Adrenal gland (tissue), 12 donors: ENCODE data around the gene CALHM3. TPM values are rescaled to one million over a fixed set of nuclear protein-coding genes. Genes with fewer than 3 reads are reported as not detected.

Experiments
- DNase-seq, 7 donors: peaks; one replicate each; pipeline ENCODE4 v3.0.0-alpha.2; 2019 to 2020
- H3K27ac ChIP-seq, 5 donors: fragments of 200-600 bp; sonication (generic) in 4 of 5; 1 replicate in 3 of 5; 2 replicates in 2 of 5; pipeline versions ENCODE4 v1.5.1 to v1.8.0; 2016 to 2020; ENCODE audit warnings: mild to moderate bottlenecking in 1 of 5
- H3K27me3 ChIP-seq: fragments of 200-600 bp; 2 replicates; pipeline ENCODE4 v1.8.0; 2021
- H3K36me3 ChIP-seq, 2 donors: fragments of 200-600 bp; replicated peaks in 1 of 2; 1 replicate in 1 of 2; 2 replicates in 1 of 2; pipeline versions ENCODE4 v1.5.1 to v1.8.0; 2018 to 2022
- H3K4me1 ChIP-seq, 2 donors: fragments of 200-600 bp; replicated peaks in 1 of 2; 1 replicate in 1 of 2; 2 replicates in 1 of 2; pipeline versions ENCODE4 v1.5.1 to v1.8.0; 2018 to 2021
- H3K4me3 ChIP-seq, 4 donors: fragments of 200-600 bp; sonication (generic) in 3 of 4; one replicate each; pipeline ENCODE4 v1.5.1; 2016 to 2018
- H3K9me3 ChIP-seq, 3 donors: fragments of 200-600 bp; sonication (generic) in 1 of 3; replicated peaks in 1 of 3; 1 replicate in 2 of 3; 2 replicates in 1 of 3; pipeline versions ENCODE4 v1.5.1 to v1.8.0; 2016 to 2021
- CTCF ChIP-seq, 6 experiments: fragments of 450-650 bp in 4 of 6; fragments of 200-600 bp in 2 of 6; sonication (generic) in 1 of 6; IDR thresholded peaks; 1 replicate in 5 of 6; 2 replicates in 1 of 6; pipeline versions ENCODE4 v1.5.1 to v1.8.0; 2016 to 2021; ENCODE audit warnings: antibody characterized with exemption in 6 of 6, mild to moderate bottlenecking in 2 of 6, moderate library complexity in 1 of 6
- POLR2A ChIP-seq, 2 donors: fragments of 450-650 bp; IDR thresholded peaks; one replicate each; pipeline ENCODE4 v1.6.1; 2017; ENCODE audit warnings: antibody characterized with exemption in 2 of 2, mild to moderate bottlenecking in 2 of 2, moderate library complexity in 1 of 2
- WGBS, 4 donors: extraction: QIAGEN DNeasy Blood & Tissue Kit in 2 of 4; methylation state at CpG; one replicate each; pipeline versions ENCODE4 v1.1.5 to v1.1.7; 2013 to 2017; 5-methylcytosine and 5-hydroxymethylcytosine counted together
- intact Hi-C, 2 donors: fragments of 100-400 bp; cut with DNase I; formaldehyde crosslinking; loops; one replicate each; pipeline versions ENCODE4 v1.14.1 to v1.15.0; 2022 to 2023
- polyA plus RNA-seq, 3 donors: library from polyadenylated mRNA; stranded (reverse); fragments of 200-250 nt in 2 of 3; fragments of 350-450 nt in 1 of 3; fragmentation: Illumina TruSeq in 1 of 3; extraction: RNeasy Lipid Tissue Mini Kit (QIAGEN cat#74804) in 1 of 3; gene quantifications; one replicate each; pipeline ENCODE4 v1.2.3, GENCODE V29; 2013 to 2014
- total RNA-seq, 9 donors: library from RNA; depleted of rRNA in 4 of 9; stranded (reverse); fragments of >200 nt in 4 of 9; fragments of 120-200 nt in 1 of 9; fragmentation: NEBNext Ultra II Directional in 1 of 9; extraction: Animal tissue kit (Norgen Biotek cat#: 25700) in 1 of 9; gene quantifications; one replicate each; pipeline versions ENCODE4 v1.1.0 to v1.2.4, GENCODE V29; 2013 to 2023
- donor health status: healthy with polysubstance abuse.
- donor health status: Bipolar disorder and iron deficiency.
- donor health status: DM: yes; HTN: yes; CAD: no.
- donor health status: DM: no; HTN: no; CAD: no.
- donor health status: DM: no; HTN: no; CAD: no.
- donor health status: DM: yes; HTN: yes; CAD: no.

Gene CALHM3
- total and polyA plus RNA-seq, 12 donors, result 0.03 TPM; not detected in 11

DNA sequence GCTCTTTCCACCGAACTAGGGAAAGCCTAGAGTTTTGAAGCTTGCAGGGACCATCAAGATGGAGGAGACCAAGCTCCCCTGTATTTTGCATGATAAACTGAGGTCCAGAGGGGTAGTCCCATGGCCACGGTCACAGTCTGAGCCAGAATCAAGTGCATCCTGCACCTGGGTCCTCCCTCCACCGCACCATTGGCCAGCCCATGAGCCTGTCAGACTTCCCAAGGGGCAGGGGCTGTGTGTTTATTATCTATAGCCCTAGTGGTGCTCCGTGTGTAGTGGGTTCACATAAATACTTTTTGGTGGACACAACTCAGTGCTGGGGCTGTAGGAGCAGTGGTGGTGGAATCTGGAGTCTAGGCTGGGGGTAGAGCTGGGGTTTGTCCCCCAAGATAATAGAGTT lies 3.6 kb downstream of the CALHM3 start:
- Histone ChIP-seq H3K36me3 (no peaks in the 10 kb centered on the region), H3K4me3 (no peak overlapping the region), H3K27ac (no peak overlapping the region), H3K9me3 (no peaks in the 10 kb centered on the region), H3K4me1 (peaks cover 0 to 4% of the 10 kb centered on the region in 2 donors), H3K27me3 (no peaks in the 10 kb centered on the region)
- DNase-seq, result no peak
- 84 to 91% (median 86%) methylated on average over 3 to 4 of the region's 4 CpGs for WGBS, 4 donors
- intact Hi-C loops, result no loop called here
- TF ChIP-seq POLR2A (IDR thresholded peaks at IDR 0.05) (no peak), CTCF (IDR thresholded peaks at IDR 0.05) (no peak)

DNA sequence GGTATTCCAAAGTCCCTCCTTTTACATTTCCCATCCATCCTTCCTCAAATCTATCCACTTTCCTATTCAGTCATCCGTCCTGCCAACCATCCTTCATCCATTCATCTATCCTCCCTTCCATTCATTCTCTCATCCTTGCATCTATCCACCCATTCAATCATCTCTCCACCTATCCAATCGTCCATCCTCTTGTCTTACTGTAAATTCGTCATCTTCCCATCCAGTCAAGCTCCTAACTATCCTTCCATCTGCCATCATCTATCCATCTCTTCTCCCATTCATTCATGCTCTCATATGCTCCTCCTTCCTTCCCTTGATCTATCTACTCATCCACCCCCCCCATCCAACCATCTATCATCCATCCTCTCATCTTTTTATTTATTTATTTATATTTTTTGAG lies 5.0 kb downstream of the CALHM3 start:
- whole genome bisulfite sequencing, 4 donors, result 81 to 92% (median 89%) methylated on average over 3 of the region's 3 CpGs
- Histone ChIP-seq H3K27me3 (no peaks in the 10 kb centered on the region), H3K9me3 (no peaks in the 10 kb centered on the region), H3K4me3 (no peak overlapping the region), H3K27ac (no peak overlapping the region), H3K36me3 (no peaks in the 10 kb centered on the region), H3K4me1 (no peaks in the 10 kb centered on the region)
- DNase-seq, result no peak
- intact Hi-C loops, result no loop called here
- TF ChIP-seq POLR2A (IDR thresholded peaks at IDR 0.05) (no peak), CTCF (IDR thresholded peaks at IDR 0.05) (no peak)

GRCh38 chr10:103473261-103473671 lies 5.8 kb downstream of the CALHM3 start:
- Histone ChIP-seq H3K27ac (no peak overlapping the region), H3K4me1 (no peaks in the 10 kb centered on the region), H3K27me3 (no peaks in the 10 kb centered on the region), H3K36me3 (no peaks in the 10 kb centered on the region), H3K9me3 (no peaks in the 10 kb centered on the region), H3K4me3 (no peak overlapping the region)
- intact Hi-C loops, result no loop called here
- WGBS, 4 donors, result 75 to 89% (median 83%) methylated on average over 9 to 32 of the region's 32 CpGs
- TF ChIP-seq POLR2A (IDR thresholded peaks at IDR 0.05) (no peak), CTCF (IDR thresholded peaks at IDR 0.05) (no peak)
- DNase-seq, result no peak

DNA sequence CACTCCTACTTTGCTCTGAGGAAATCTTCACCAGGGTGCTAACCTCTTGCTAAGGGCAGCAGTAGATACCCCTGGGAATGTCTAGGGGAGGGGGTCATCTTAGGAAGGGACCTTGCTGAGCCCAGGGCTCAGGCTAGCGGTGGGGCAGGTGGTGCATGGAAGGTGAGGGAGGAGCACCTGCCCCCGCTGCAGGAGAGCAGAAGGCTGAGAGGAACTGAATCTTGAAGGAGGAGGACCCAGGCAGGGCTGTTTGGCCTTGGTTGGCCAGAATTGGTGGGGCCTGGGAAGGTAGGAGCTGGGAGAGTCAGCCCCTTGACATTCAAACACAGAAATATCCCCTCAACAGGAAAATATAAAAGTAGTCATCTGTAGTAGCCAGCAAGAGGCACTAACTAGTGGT lies 7.0 kb downstream of the CALHM3 start:
- intact Hi-C loops, result no loop called here
- peak overlapping the region in 1 of 5 donors; percentile 47 for H3K27ac ChIP-seq

More for the DNA sequence above, 7.0 kb downstream of the CALHM3 start:
- TF ChIP-seq POLR2A (IDR thresholded peaks at IDR 0.05), result no peak
- no peak for TF ChIP-seq CTCF (IDR thresholded peaks at IDR 0.05)
- H3K27me3 ChIP-seq, result no peaks in the 10 kb centered on the region
- WGBS, 4 donors, result 78 to 100% (median 84%) methylated on average over 2 of the region's 2 CpGs
- no peaks in the 10 kb centered on the region for H3K36me3 ChIP-seq
- no peaks in the 10 kb centered on the region for H3K4me1 ChIP-seq
- no peaks in the 10 kb centered on the region for H3K9me3 ChIP-seq
- DNase-seq, result no peak
- H3K4me3 ChIP-seq, result no peak overlapping the region
